Ishikawa (cell line): ENCODE measurements around the gene TGM1.

Experiments
- CEBPB ChIP-seq: IDR thresholded peaks from 2 replicates; pipeline ENCODE4 v1.6.1; 2012
- CREB1 ChIP-seq: IDR thresholded peaks from 2 replicates; pipeline ENCODE4 v1.6.1; 2012; ENCODE audit warnings: low read depth
- EGR1 ChIP-seq: IDR thresholded peaks from 2 replicates; pipeline ENCODE4 v1.6.1; 2012
- EP300 ChIP-seq: IDR thresholded peaks from 2 replicates; pipeline ENCODE4 v1.6.1; 2012; ENCODE audit warnings: borderline replicate concordance
- FOXM1 ChIP-seq: IDR thresholded peaks from 2 replicates; pipeline ENCODE4 v1.6.1; 2012; ENCODE audit warnings: low read depth, borderline replicate concordance
- NFIC ChIP-seq: IDR thresholded peaks from 2 replicates; pipeline ENCODE4 v1.6.1; 2012
- RAD21 ChIP-seq: IDR thresholded peaks from 2 replicates; pipeline ENCODE4 v1.6.1; 2012; ENCODE audit warnings: low read depth
- TAF1 ChIP-seq: IDR thresholded peaks from 2 replicates; pipeline ENCODE4 v1.6.1; 2012; ENCODE audit warnings: low read depth, mild to moderate bottlenecking
- TCF12 ChIP-seq: IDR thresholded peaks from 2 replicates; pipeline ENCODE4 v1.6.1; 2012; ENCODE audit warnings: low read depth
- TEAD4 ChIP-seq: IDR thresholded peaks from 2 replicates; pipeline ENCODE4 v1.6.1; 2012
- YY1 ChIP-seq: IDR thresholded peaks from 2 replicates; pipeline ENCODE4 v1.6.1; 2012; ENCODE audit warnings: low read depth
- ZBTB7A ChIP-seq: IDR thresholded peaks from 2 replicates; pipeline ENCODE4 v1.6.1; 2012; ENCODE audit warnings: low read depth
- TF ChIP-seq, protein P1 (sequence below): IDR thresholded peaks from 2 replicates; pipeline ENCODE4 v1.6.1; 2012
- TF ChIP-seq, protein P2 (sequence below): IDR thresholded peaks from 2 replicates; pipeline ENCODE4 v1.6.1; 2012
- TF ChIP-seq, protein P3 (sequence below): IDR thresholded peaks from 2 replicates; pipeline ENCODE4 v1.6.1; 2012; ENCODE audit warnings: low read depth, mild to moderate bottlenecking

TGM1 gene

DNA sequence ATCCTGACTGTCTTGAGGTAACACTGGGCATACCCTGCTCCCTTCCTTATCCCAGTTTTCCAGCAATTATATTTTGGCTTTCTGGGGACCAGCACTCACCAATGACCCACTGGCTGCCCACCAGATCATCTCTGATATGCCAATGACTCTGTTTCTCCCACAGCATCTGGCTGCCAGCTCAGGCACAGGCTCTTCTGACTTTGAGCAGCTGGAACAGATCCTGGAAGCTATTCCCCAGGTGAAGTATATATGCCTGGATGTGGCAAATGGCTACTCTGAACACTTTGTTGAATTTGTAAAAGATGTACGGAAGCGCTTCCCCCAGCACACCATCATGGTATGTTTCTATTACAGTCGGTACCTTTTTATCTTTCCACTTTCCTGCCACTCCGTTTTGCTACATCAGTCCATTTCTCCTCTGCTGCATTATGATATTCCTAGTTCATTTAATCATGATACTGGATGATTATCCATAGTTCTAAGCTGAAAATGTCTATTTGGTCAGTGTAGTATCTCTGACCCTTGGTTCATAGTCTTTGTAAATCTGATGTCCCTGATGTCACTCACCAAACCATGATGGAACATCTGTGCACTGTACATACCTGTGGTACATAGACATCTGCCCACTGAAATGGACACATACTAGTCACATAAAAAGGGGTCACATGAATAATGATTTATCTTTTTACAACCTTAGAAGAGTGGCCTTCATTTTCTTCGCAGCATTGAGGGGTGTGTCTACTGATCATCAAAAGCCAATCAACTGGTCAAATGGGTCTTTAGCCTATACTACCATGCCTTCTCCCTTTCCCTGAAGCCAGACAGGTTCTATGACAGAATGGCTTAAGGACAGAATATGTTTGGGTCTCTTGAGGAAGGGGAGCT lies 26.9 kb downstream of the TGM1 start:
- no peak for TF ChIP-seq CEBPB
- no peak for TF ChIP-seq ZBTB7A
- TF ChIP-seq, protein P1, sequence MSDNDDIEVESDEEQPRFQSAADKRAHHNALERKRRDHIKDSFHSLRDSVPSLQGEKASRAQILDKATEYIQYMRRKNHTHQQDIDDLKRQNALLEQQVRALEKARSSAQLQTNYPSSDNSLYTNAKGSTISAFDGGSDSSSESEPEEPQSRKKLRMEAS, result no peak
- TF ChIP-seq TAF1, result no peak
- TF ChIP-seq TCF12, result no peak
- no peak for TF ChIP-seq EP300
- TF ChIP-seq NFIC, result no peak

DNA sequence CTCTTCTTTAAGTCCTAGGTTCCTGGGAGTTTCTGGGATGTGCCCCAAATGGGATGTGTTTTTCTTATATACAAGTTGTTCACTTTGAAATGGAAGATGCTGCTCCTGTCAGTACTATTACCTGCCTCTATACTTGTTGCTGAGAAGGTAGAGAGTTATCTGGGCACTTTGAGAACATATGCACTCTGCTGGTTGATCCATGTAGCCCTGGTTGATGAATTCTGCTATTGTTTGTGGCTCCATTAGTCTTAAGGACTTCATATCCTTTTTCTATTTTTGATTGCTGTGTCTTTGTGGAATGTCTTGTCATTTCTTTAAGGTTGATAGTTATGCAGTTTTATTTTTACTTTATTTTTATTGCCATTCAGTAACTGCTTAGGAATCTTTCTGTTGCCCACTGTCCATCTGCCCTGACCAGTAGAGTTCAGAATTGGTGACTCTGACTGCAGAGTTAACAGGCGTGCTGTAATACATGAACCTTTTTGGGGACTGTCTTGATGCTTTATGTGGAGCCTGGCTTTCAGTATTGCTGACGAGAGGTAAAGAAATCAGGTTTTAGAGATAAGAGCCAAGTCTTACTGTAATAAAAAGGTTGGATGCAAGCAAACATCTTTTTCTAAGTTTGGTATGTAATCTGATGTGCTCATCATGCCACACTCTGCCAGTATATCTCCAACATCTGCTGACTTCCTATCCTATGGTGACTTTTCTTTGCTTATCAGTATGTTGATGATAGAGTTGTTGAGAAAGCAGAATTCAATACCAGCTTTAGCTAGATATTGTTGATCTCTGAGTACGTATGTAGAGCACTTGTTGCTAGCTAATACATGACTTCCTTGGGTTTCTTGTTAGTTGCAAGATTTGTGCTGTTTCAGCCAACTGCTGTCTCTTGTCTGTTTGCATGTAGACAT lies 28.6 kb downstream of the TGM1 start:
- TF ChIP-seq EGR1, result no peak

DNA sequence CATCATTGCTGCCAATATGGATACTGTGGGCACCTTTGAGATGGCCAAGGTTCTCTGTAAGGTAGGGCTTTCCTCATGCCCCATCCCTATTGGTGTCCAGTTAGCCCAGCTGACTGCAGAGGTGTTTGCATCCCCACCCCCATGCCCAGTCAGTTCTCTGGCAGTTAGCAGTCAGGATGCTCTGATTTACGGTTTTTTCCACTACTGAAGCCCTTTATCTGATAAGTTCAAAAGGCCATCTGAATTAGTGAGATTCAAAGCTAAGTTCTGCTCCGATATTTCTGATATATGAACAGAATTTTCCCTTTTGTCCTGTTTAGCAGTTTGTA lies 29.5 kb downstream of the TGM1 start:
- TF ChIP-seq ZBTB7A (no peak), CEBPB (no peak), CREB1 (no peak), EGR1 (no peak)
- TF ChIP-seq, protein P1, result no peak

DNA sequence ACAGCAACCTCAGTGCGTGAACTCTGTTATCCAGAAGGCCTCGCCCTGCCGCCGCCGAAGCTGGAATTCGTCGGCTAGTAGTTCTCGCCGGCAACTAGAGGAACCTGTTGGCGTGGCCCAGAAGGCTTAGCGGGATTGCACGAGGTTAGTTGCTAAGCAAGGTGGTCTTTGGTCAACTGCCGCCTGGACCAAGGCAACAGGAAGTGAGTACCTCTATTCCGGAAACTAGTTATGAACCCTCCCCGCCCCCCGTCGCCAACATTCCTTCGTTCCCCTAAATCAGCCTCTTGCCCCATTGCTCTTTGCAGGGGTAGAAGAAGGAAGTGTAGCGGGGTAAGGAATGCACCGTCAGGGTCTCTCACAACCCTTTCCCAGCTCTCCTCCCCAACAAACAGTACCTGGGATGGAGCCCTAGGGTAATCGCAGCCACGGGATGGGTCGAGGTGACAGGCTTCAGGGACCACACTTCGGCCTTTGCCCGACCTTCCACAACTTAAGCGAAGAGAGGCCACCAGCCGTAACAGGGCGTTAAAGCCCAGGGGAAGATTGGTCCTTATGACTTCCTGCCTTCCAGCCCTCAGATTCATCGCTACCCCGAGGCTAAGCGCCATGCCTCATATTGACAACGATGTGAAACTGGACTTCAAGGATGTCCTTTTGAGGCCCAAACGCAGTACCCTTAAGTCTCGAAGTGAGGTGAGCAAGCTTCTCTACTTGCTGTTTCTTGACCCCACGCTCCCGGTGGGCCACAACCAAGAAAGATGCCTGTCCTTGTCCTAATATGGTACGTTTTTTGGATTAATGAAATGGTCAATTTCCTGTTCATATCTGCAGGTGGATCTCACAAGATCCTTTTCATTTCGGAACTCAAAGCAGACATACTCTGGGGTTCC lies 30.1 kb downstream of the TGM1 start, which contains the start of gene GMPR2:
Gene GMPR2 (plus strand): TSS at position 285 of the 893 bp plus-strand sequence. CDS start 325 bp downstream, at position 610.
- TF ChIP-seq, protein P1, result peak; percentile 51; the same call in 1 of the 2 replicates
- TF ChIP-seq, protein P2, sequence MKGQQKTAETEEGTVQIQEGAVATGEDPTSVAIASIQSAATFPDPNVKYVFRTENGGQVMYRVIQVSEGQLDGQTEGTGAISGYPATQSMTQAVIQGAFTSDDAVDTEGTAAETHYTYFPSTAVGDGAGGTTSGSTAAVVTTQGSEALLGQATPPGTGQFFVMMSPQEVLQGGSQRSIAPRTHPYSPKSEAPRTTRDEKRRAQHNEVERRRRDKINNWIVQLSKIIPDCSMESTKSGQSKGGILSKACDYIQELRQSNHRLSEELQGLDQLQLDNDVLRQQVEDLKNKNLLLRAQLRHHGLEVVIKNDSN, result no peak
- TF ChIP-seq YY1, result no peak
- peak; percentile 1; the same call in 1 of the 2 replicates for TF ChIP-seq TCF12
- TF ChIP-seq EP300, result no peak
- TF ChIP-seq ZBTB7A, result no peak
- TF ChIP-seq TEAD4, result peak; percentile 66
- TF ChIP-seq TAF1, result peak; percentile 63
- no peak for TF ChIP-seq CEBPB

DNA sequence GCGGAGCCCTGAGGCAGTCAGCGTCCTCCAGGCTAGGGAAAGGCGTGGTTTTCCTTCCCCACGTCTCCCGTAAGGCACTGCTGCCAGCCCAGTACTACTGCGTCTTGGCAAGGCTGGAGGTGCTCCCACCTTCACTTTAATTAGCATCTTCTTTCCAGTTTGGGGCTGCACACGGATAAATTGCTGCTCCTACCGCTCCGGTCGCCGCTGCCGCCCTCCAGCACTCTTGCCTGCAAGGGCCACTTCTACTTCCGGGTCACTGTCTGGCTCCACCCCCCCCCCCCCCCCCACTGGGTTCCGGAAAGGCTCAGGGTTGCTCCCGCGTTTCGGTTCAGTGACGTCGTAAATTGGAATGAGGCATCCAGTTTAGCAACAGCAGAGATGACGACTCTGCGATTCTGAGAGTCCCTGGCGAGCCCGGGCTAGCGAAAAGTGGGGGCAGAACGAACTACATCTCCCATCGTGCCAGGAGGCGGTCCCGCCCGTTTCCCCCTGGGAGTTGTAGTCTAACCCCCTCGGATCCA lies 30.8 kb downstream of the TGM1 start, which contains the start of gene NEDD8:
Gene NEDD8 (minus strand): TSS at position 247 of the 524 bp plus-strand sequence. CDS start 100 bp downstream, at position 147.
- TF ChIP-seq YY1 (peak; percentile 32; the same call in 1 of the 2 replicates), TCF12 (peak; percentile 32; the same call in 1 of the 2 replicates), NFIC (peak; percentile 35; the same call in 1 of the 2 replicates), ZBTB7A (no peak), TAF1 (peak; percentile 29; the same call in 1 of the 2 replicates), CREB1 (no peak)
- TF ChIP-seq, protein P3, sequence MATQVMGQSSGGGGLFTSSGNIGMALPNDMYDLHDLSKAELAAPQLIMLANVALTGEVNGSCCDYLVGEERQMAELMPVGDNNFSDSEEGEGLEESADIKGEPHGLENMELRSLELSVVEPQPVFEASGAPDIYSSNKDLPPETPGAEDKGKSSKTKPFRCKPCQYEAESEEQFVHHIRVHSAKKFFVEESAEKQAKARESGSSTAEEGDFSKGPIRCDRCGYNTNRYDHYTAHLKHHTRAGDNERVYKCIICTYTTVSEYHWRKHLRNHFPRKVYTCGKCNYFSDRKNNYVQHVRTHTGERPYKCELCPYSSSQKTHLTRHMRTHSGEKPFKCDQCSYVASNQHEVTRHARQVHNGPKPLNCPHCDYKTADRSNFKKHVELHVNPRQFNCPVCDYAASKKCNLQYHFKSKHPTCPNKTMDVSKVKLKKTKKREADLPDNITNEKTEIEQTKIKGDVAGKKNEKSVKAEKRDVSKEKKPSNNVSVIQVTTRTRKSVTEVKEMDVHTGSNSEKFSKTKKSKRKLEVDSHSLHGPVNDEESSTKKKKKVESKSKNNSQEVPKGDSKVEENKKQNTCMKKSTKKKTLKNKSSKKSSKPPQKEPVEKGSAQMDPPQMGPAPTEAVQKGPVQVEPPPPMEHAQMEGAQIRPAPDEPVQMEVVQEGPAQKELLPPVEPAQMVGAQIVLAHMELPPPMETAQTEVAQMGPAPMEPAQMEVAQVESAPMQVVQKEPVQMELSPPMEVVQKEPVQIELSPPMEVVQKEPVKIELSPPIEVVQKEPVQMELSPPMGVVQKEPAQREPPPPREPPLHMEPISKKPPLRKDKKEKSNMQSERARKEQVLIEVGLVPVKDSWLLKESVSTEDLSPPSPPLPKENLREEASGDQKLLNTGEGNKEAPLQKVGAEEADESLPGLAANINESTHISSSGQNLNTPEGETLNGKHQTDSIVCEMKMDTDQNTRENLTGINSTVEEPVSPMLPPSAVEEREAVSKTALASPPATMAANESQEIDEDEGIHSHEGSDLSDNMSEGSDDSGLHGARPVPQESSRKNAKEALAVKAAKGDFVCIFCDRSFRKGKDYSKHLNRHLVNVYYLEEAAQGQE, result no peak
- TF ChIP-seq, protein P1, result peak; percentile 20; the same call in 1 of the 2 replicates

DNA sequence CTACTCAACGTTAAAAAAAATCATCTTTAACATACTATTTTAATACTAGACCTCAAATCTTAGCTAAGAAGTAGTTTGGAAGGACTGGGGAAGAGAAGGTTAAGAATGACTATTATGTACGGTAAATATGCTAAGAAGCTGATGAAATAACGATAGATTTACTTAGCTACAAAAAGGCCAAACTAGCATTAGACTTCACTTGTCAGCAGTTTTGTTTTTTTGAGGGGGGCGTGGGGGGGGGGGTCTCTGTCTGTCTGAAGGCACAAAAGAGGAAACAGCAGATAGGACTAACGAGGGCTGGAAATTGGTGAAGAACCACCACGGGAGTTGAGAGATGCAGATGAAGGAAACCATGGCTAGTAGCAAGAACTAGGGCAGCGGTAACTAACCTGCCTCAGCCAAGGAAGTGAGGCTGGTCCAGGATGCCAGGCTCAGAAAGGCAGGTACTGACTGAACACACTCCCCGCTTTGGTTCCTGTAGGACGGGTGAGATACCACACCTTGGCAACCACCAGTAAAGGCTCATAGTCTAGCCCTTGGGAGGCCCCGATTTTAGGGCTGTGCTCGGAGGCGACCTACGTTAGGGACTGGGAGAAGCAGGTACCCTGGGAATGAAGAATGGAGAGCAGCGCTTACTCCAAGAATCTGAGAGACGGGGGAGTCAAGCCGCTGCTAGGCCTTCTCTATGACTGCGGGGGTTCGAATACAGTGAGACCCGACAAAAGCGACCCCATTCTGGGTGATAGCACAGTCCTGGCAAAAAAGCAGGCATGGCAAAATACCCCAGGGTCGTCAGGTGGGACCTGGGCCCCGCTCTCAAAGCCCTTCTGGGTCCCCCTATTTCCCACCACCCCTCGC lies 31.5 kb downstream of the TGM1 start:
- TF ChIP-seq YY1 (no peak), ZBTB7A (no peak), EP300 (no peak), NFIC (no peak), CEBPB (no peak), RAD21 (no peak), EGR1 (no peak), TCF12 (no peak), TAF1 (no peak), FOXM1 (no peak), TEAD4 (no peak), CREB1 (no peak)
- TF ChIP-seq, protein P1, result no peak
- TF ChIP-seq, protein P3, result no peak
- TF ChIP-seq, protein P2, result no peak; the same call in 1 of the 2 replicates
